Chondrocyte (in vitro differentiated cells): ENCODE data around the gene SLC4A4. TPM values are rescaled to one million over a fixed set of nuclear protein-coding genes. Genes with fewer than 3 reads are reported as not detected.

ENCODE experiments used
- DNase-seq: peaks from one replicate; pipeline ENCODE4 v3.0.0; 2021; ENCODE audit warnings: mixed read lengths, low spot score
- H3K27ac Mint-ChIP-seq: one replicate; pipeline ENCODE4 v1.8.0; 2021; ENCODE audit warnings: mild to moderate bottlenecking, moderate library complexity, mixed read lengths; ENCODE audit not compliant: unreplicated experiment
- H3K27me3 Mint-ChIP-seq: 2 replicates; pipeline ENCODE4 v1.8.0; 2021; ENCODE audit warnings: low read depth, mixed read lengths
- H3K36me3 Mint-ChIP-seq: 2 replicates; pipeline ENCODE4 v1.8.0; 2021; ENCODE audit warnings: low read depth, mixed read lengths
- H3K4me1 Mint-ChIP-seq: 2 replicates; pipeline ENCODE4 v1.8.0; 2021; ENCODE audit warnings: low read depth, mild to moderate bottlenecking, mixed read lengths
- H3K4me3 Mint-ChIP-seq: one replicate; pipeline ENCODE4 v1.8.0; 2021; ENCODE audit warnings: mild to moderate bottlenecking, moderate library complexity, mixed read lengths; ENCODE audit not compliant: unreplicated experiment
- H3K9me3 Mint-ChIP-seq: 2 replicates; pipeline ENCODE4 v1.8.0; 2021; ENCODE audit warnings: low read depth, mixed read lengths
- total RNA-seq: library from RNA; stranded (reverse); gene quantifications from 3 replicates; pipeline ENCODE4 v1.2.1, GENCODE V29; 2021
- TF ChIP-seq, protein P1 (sequence below): fragments of 200-600 bp; sonication (generic); IDR thresholded peaks from 2 replicates; pipeline ENCODE4 v1.5.0; 2021; ENCODE audit warnings: antibody characterized with exemption, mild to moderate bottlenecking, moderate library complexity

Gene SLC4A4
- total RNA-seq, 1 donor from 2014 or later, result 12.8 TPM

DNA sequence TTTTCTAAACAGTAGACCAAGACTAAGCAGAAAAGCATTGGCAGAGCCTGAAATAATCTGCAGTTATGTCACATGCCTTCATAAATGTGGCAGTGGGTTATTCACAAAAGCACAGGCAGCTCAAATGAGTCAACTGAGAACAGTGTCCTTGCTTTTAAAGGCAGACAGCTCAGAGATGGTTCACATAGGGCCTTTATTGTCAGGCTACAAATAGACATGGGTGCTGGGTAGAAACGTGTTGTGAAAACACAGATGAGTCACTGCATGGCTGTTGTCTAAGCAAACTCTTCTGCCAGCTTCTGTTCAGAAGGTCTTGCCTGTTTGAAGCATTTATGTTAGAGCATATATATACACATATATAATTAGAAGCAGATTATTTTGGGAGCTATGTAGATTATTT is 118.0 kb downstream of the SLC4A4 start:
- H3K4me1 Mint-ChIP-seq, result peaks cover 31% of the 10 kb centered on the region
- no peak for DNase-seq
- TF ChIP-seq, protein P1, sequence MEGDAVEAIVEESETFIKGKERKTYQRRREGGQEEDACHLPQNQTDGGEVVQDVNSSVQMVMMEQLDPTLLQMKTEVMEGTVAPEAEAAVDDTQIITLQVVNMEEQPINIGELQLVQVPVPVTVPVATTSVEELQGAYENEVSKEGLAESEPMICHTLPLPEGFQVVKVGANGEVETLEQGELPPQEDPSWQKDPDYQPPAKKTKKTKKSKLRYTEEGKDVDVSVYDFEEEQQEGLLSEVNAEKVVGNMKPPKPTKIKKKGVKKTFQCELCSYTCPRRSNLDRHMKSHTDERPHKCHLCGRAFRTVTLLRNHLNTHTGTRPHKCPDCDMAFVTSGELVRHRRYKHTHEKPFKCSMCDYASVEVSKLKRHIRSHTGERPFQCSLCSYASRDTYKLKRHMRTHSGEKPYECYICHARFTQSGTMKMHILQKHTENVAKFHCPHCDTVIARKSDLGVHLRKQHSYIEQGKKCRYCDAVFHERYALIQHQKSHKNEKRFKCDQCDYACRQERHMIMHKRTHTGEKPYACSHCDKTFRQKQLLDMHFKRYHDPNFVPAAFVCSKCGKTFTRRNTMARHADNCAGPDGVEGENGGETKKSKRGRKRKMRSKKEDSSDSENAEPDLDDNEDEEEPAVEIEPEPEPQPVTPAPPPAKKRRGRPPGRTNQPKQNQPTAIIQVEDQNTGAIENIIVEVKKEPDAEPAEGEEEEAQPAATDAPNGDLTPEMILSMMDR, result no peak
- peaks cover 4% of the 10 kb centered on the region for H3K9me3 Mint-ChIP-seq
- H3K27me3 Mint-ChIP-seq, result no peaks in the 10 kb centered on the region
- H3K36me3 Mint-ChIP-seq, result no peaks in the 10 kb centered on the region
- H3K27ac Mint-ChIP-seq, result no peak overlapping the region
- H3K4me3 Mint-ChIP-seq, result no peak overlapping the region

DNA sequence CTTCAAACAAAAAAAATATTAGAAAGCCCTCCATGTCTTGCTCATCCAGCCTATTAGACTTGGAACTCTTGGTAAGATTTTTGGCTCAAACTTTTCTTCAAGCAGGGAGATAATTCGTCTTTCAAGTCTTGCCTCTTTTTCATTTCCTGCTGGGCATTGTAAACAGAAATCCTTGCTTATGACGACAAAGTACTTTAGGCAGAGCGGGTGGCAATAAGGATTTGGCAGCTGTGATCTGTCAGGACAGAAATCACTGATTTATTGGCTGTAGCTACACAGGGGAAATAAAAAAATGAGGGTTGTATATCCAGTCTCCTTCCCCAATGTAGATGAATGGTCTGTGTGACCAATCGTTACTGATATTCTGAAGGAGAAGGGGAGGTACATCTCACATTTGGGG is 121.6 kb downstream of the SLC4A4 start:
- Mint-ChIP-seq H3K27me3 (no peaks in the 10 kb centered on the region), H3K27ac (no peak overlapping the region), H3K9me3 (peaks cover 4% of the 10 kb centered on the region), H3K4me1 (peaks cover 13% of the 10 kb centered on the region), H3K4me3 (no peak overlapping the region), H3K36me3 (no peaks in the 10 kb centered on the region)
- DNase-seq, result no peak
- TF ChIP-seq, protein P1, result no peak

DNA sequence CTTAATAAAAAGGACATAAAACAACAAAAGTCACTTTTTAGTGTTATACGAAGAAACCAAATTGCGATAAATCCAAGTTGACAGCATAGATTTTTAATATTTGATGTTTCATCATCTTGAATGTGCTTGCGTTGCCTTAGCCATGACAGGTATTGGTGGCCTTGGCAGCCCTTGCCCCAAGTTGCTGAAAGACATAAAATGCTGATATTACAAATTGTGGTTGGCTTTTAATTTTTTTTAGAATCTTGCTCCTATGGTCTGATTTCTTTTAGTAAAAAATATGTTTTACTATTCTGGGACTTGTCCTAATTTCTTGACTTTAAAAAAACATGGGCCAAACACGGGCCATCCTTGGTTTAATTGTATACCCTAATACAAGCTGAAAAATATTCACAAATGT is 122.6 kb downstream of the SLC4A4 start:
- Mint-ChIP-seq H3K27ac (no peak overlapping the region), H3K27me3 (no peaks in the 10 kb centered on the region), H3K4me1 (peaks cover 11% of the 10 kb centered on the region), H3K9me3 (peaks cover 4% of the 10 kb centered on the region), H3K36me3 (no peaks in the 10 kb centered on the region), H3K4me3 (no peak overlapping the region)
- DNase-seq, result no peak
- TF ChIP-seq, protein P1, result no peak

DNA sequence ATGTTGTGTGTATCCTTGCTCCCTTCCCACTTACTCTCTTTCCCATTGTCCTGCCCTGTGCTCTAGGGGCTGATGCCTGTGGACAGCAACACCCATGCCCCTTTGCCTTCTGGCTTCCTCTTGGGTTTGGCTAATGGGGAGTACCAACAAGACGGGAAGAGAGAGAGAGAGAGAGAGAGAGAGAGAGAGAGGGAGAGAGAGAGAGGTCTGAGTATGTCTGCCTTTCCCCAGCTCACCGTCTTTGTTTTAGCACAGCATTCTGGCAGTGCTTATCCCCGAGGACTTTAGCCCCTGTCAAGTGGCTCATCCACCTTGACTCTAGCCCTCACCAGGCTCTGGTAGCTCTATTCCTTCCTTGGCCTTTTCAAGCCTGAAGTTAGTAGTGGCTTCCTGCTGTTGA is 128.0 kb downstream of the SLC4A4 start:
- H3K4me1 Mint-ChIP-seq, result peaks cover 13% of the 10 kb centered on the region
- no peaks in the 10 kb centered on the region for H3K9me3 Mint-ChIP-seq
- DNase-seq, result no peak
- no peak overlapping the region for H3K4me3 Mint-ChIP-seq
- H3K27me3 Mint-ChIP-seq, result no peaks in the 10 kb centered on the region
- TF ChIP-seq, protein P1, result no peak
- H3K27ac Mint-ChIP-seq, result no peak overlapping the region
- peaks cover 4% of the 10 kb centered on the region for H3K36me3 Mint-ChIP-seq

DNA sequence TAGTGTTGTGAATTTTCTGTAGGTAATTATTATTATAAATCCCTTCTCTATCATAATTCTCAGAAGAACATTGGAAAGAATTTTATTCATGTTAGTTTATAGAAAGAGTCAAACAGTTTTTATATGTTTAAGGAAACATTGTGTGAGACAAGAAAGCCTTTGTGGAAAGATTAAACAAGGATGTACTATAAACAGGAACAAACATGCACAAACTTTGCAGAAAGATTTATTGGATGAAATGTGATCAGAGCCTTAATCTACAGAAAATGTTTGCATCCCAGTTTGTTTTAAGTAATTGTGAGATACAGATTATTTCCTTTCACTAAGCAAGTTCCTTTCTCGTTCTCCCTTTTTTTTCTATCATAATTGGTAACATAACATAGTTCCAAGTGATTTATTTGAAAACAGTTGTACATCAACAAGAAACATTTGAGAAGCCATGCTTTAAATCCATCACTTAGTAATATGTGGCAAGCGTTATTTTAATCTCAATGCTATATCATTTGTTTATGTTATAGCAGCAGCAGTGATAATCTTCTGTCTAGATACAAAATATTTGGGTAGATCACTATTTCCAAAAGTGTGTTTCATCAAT is 129.4 kb downstream of the SLC4A4 start:
- peaks cover 3% of the 10 kb centered on the region for H3K9me3 Mint-ChIP-seq
- no peak overlapping the region for H3K4me3 Mint-ChIP-seq
- H3K4me1 Mint-ChIP-seq, result peaks cover 26% of the 10 kb centered on the region
- H3K36me3 Mint-ChIP-seq, result peaks cover 9% of the 10 kb centered on the region
- no peaks in the 10 kb centered on the region for H3K27me3 Mint-ChIP-seq
- no peak for DNase-seq
- TF ChIP-seq, protein P1, result no peak
- H3K27ac Mint-ChIP-seq, result no peak overlapping the region
